SK-N-SH (cell line): ENCODE data around the gene PIK3CA. TPM values are rescaled to one million over a fixed set of nuclear protein-coding genes. Genes with fewer than 3 reads are reported as not detected.

ENCODE experiments used
- CTCF ChIA-PET: fragments of 300-600, 350-600 bp; formaldehyde crosslinking; extraction: SDS; loops from one replicate; lab custom pipeline; 2021; lab: Yijun Ruan, JAX
- POLR2A ChIA-PET: fragments of 350-600 bp; sonication (Branson Sonifier 250); formaldehyde crosslinking; extraction: SDS; loops from one replicate; lab custom pipeline; 2020; ENCODE audit warnings: antibody characterized with exemption, inconsistent platforms; lab: Yijun Ruan, JAX
- DNase-seq: peaks from one replicate; pipeline ENCODE4 v3.0.0; 2012
- H2AFZ ChIP-seq: fragments of 200-600 bp; sonication (generic); 2 replicates; pipeline ENCODE4 v1.8.1; 2016; ENCODE audit warnings: antibody characterized with exemption, mild to moderate bottlenecking, low read depth
- H3F3A ChIP-seq: fragments of 200-600 bp; sonication (generic); replicated peaks from 2 replicates; pipeline ENCODE3; 2016; ENCODE audit warnings: antibody characterized with exemption, mild to moderate bottlenecking; ENCODE audit not compliant: insufficient read depth
- H3K27ac ChIP-seq, 2 experiments: fragments of 200-500 bp in 1 of 2; fragments of 200-600 bp in 1 of 2; sonication (Bioruptor generic) in 1 of 2; sonication (generic), shearing (Covaris generic) in 1 of 2; 2 replicates each; pipeline versions ENCODE4 v1.5.1 to v1.6.1; 2014 to 2016; ENCODE audit warnings: low read depth in 2 of 2, inconsistent platforms in 1 of 2, low read length in 1 of 2, mild to moderate bottlenecking in 1 of 2, mixed read lengths in 1 of 2
- H3K27me3 ChIP-seq: fragments of 200-600 bp; sonication (generic), shearing (Covaris generic); 2 replicates; pipeline ENCODE4 v1.6.1; 2016; ENCODE audit warnings: mixed run types; ENCODE audit not compliant: insufficient read depth
- H3K36me3 ChIP-seq, 2 experiments: fragments of 200-500 bp in 1 of 2; fragments of 200-600 bp in 1 of 2; sonication (Bioruptor generic) in 1 of 2; sonication (generic) in 1 of 2; replicated peaks in 1 of 2; 2 replicates each; pipeline versions ENCODE3 to v1.5.1; 2014 to 2016; ENCODE audit warnings: low read length in 1 of 2, mild to moderate bottlenecking in 1 of 2; ENCODE audit not compliant: insufficient read depth in 2 of 2, control insufficient read depth in 1 of 2
- H3K4me1 ChIP-seq, 2 experiments: fragments of 200-500 bp in 1 of 2; fragments of 200-600 bp in 1 of 2; sonication (Bioruptor generic) in 1 of 2; sonication (generic), shearing (Covaris generic) in 1 of 2; 2 replicates each; pipeline versions ENCODE4 v1.5.1 to v1.6.1; 2014 to 2016; ENCODE audit warnings: low read depth in 1 of 2, low read length in 1 of 2, mixed run types in 1 of 2; ENCODE audit not compliant: insufficient read depth in 2 of 2, control insufficient read depth in 1 of 2
- H3K4me2 ChIP-seq: fragments of 200-600 bp; sonication (generic), shearing (Covaris generic); 2 replicates; pipeline ENCODE4 v1.6.1; 2017; ENCODE audit warnings: mixed run types
- H3K4me3 ChIP-seq, 2 experiments: fragments of 200-500 bp in 1 of 2; fragments of 200-600 bp in 1 of 2; sonication (Bioruptor generic) in 1 of 2; sonication (generic), shearing (Covaris generic) in 1 of 2; 2 replicates each; pipeline versions ENCODE4 v1.5.1 to v1.8.1; 2014 to 2016; ENCODE audit warnings: low read depth in 2 of 2, inconsistent platforms in 1 of 2, low read length in 1 of 2, mild to moderate bottlenecking in 1 of 2, mixed read lengths in 1 of 2, moderate library complexity in 1 of 2
- H3K79me2 ChIP-seq: fragments of 200-600 bp; sonication (generic); 2 replicates; pipeline ENCODE4 v1.8.1; 2017; ENCODE audit warnings: mild to moderate bottlenecking; ENCODE audit not compliant: insufficient read depth
- H3K9ac ChIP-seq: fragments of 200-600 bp; sonication (generic); 2 replicates; pipeline ENCODE4 v1.6.1; 2017; ENCODE audit warnings: mixed run types
- H3K9me2 ChIP-seq: fragments of 200-600 bp; sonication (generic); 2 replicates; pipeline ENCODE4 v1.6.1; 2017; ENCODE audit warnings: mixed run types
- H3K9me3 ChIP-seq: fragments of 200-600 bp; sonication (generic); 2 replicates; pipeline ENCODE4 v1.6.1; 2017; ENCODE audit warnings: mixed run types, mild to moderate bottlenecking, moderate library complexity
- H4K20me1 ChIP-seq: fragments of 200-600 bp; sonication (generic); 2 replicates; pipeline ENCODE4 v1.6.1; 2017; ENCODE audit warnings: mild to moderate bottlenecking, mixed run types; ENCODE audit not compliant: insufficient read depth
- EZH2phosphoT487 ChIP-seq: fragments of 200-600 bp; sonication (generic); IDR thresholded peaks from 2 replicates; pipeline ENCODE4 v1.6.1; 2017; ENCODE audit warnings: low read depth, mixed run types, mild to moderate bottlenecking, antibody characterized with exemption, moderate library complexity, borderline replicate concordance
- FOSL2 ChIP-seq: IDR thresholded peaks from 2 replicates; pipeline ENCODE4 v1.4.0; 2012; ENCODE audit warnings: low read depth, mild to moderate bottlenecking, moderate library complexity, borderline replicate concordance
- FOXJ3 ChIP-seq: sonication (generic); formaldehyde crosslinking; IDR thresholded peaks from 2 replicates; pipeline ENCODE4 v1.5.1; 2020; ENCODE audit warnings: mild to moderate bottlenecking, missing genetic modification reagents
- GABPA ChIP-seq: IDR thresholded peaks from 2 replicates; pipeline ENCODE4 v1.4.0; 2012; ENCODE audit warnings: low read depth, mild to moderate bottlenecking
- GATA2 ChIP-seq: sonication (generic); formaldehyde crosslinking; IDR thresholded peaks from 2 replicates; pipeline ENCODE4 v1.5.0; 2020; ENCODE audit warnings: mild to moderate bottlenecking, missing genetic modification reagents
- MXI1 ChIP-seq: IDR thresholded peaks from 2 replicates; pipeline ENCODE4 v1.6.1; 2012; ENCODE audit warnings: mild to moderate bottlenecking, low read depth, low read length, improper control_type of control experiment
- NRF1 ChIP-seq: IDR thresholded peaks from 2 replicates; pipeline ENCODE4 v1.6.1; 2012; ENCODE audit warnings: low read depth, mild to moderate bottlenecking, low read length
- RFX5 ChIP-seq: IDR thresholded peaks from 2 replicates; pipeline ENCODE4 v1.6.1; 2012; ENCODE audit warnings: mild to moderate bottlenecking, improper control_type of control experiment, low read length
- TEAD4 ChIP-seq: IDR thresholded peaks from 2 replicates; pipeline ENCODE4 v1.4.0; 2012; ENCODE audit warnings: mild to moderate bottlenecking, borderline replicate concordance; ENCODE audit not compliant: insufficient read depth
- YY1 ChIP-seq: IDR thresholded peaks from 2 replicates; pipeline ENCODE4 v1.4.0; 2012; ENCODE audit warnings: low read depth, mild to moderate bottlenecking
- WGBS: methylation state at CpG from one replicate; pipeline ENCODE4 v1.1.6; 2017; ENCODE audit warnings: low lambda C conversion rate; 5-methylcytosine and 5-hydroxymethylcytosine counted together
- polyA plus RNA-seq, 3 experiments: library from polyadenylated mRNA; depleted of rRNA; stranded (reverse); fragments of >200 nt; gene quantifications; 2 replicates each; pipeline ENCODE4 v1.2.3, GENCODE V29; 2012
- TF ChIP-seq, protein P1 (sequence below): IDR thresholded peaks from 2 replicates; pipeline ENCODE4 v1.4.0; 2012; ENCODE audit warnings: low read depth, borderline replicate concordance
- TF ChIP-seq, protein P2 (sequence below): fragments of 200-600 bp; sonication (generic); IDR thresholded peaks from 2 replicates; pipeline ENCODE4 v1.6.1; 2017; ENCODE audit warnings: antibody characterized with exemption, mild to moderate bottlenecking, moderate library complexity

The PIK3CA gene
- polyA plus RNA-seq, 1 of the 3 experiments (the other 2 are of a cell fraction), result 3.2 TPM

DNA sequence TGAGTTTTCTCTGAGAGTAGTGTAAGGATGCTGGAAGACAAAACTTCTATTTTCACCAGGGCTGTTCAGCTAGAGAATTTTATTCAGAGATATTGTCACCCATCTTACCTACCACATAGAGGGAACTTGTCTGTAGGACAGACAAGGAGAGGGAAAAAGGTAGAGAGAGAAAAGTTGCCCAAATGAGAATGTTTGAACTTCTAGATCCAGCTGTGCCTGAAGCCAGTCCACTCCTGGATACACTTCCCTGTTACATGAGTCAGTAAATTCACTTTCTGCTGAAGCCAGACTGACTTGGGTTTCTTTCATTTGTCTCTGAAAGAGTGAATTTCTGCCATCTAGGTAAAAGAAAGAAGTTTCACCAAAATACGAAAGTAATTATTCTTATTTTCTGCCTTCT, 130.0 kb downstream of the PIK3CA start:
- Histone ChIP-seq H3K27ac (no peak overlapping the region), H3K79me2 (no peaks in the 10 kb centered on the region), H3K9me2 (no peaks in the 10 kb centered on the region), H3K4me1 (no peaks in the 10 kb centered on the region), H3K4me3 (no peak overlapping the region), H3F3A (no peaks in the 10 kb centered on the region), H3K36me3 (no peaks in the 10 kb centered on the region), H3K9me3 (no peaks in the 10 kb centered on the region), H3K9ac (no peak overlapping the region), H4K20me1 (no peaks in the 10 kb centered on the region), H3K27me3 (no peaks in the 10 kb centered on the region), H2AFZ (no peak overlapping the region), H3K4me2 (no peak overlapping the region)
- ChIA-PET POLR2A (no interaction called here), CTCF (no interaction called here)
- DNase-seq, result no peak
- TF ChIP-seq EZH2phosphoT487, result no peak
- 96% methylated on average over 1 of the region's 1 CpG for WGBS

DNA sequence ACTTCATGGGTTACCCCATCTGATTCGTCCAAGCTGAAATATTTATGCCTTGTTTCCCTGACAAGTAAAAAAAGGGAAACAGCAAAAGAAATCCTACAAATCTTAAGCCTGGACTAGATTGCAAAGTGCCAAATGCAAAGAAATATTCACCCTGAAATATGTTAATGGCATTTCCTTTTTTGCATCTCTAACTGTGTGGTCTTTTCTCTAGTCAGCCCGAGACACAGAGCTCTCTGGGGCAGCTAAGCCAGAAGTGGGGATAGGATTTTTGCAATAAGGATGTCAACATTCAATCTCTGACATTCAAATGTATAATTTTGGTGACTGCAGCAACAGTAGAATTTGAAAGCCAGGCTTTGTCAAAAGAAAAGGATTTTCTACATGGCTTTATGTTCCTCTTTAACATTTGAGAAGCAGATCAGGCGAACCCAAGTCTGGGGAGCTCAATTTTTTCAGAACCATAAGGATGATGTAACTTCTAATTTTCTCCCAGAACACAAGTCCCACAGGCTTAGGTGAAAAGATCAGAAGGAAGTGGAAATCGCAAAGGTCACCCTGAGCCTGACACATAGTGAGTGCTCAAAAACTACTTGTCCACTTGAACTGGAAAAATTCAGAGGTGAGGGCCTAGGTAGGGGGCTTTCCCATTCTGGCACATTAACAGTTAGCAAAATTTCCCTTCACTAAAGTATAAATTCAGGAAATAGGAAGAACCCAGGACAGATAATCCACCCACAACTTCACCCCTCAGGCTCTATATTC, 131.0 kb downstream of the PIK3CA start:
- H3K4me3 ChIP-seq, result no peak overlapping the region
- ChIA-PET POLR2A (interaction anchor here (0.6 kb wide), 1 partner anchor 703 kb away, joined by 3 read pairs; no protein-coding TSS in a partner anchor), CTCF (interaction anchor here (0.6 kb wide), 1 partner anchor 72 kb away, joined by 3 read pairs; no protein-coding TSS in a partner anchor)
- no peak for TF ChIP-seq FOSL2
- TF ChIP-seq, protein P1, sequence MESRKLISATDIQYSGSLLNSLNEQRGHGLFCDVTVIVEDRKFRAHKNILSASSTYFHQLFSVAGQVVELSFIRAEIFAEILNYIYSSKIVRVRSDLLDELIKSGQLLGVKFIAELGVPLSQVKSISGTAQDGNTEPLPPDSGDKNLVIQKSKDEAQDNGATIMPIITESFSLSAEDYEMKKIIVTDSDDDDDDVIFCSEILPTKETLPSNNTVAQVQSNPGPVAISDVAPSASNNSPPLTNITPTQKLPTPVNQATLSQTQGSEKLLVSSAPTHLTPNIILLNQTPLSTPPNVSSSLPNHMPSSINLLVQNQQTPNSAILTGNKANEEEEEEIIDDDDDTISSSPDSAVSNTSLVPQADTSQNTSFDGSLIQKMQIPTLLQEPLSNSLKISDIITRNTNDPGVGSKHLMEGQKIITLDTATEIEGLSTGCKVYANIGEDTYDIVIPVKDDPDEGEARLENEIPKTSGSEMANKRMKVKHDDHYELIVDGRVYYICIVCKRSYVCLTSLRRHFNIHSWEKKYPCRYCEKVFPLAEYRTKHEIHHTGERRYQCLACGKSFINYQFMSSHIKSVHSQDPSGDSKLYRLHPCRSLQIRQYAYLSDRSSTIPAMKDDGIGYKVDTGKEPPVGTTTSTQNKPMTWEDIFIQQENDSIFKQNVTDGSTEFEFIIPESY, result no peak
- no peak for TF ChIP-seq GATA2 (CRISPR knock-in tag)
- no peak for TF ChIP-seq NRF1
- no peak for TF ChIP-seq TEAD4
- no peaks in the 10 kb centered on the region for H3K79me2 ChIP-seq
- H3K36me3 ChIP-seq, result no peaks in the 10 kb centered on the region
- H2AFZ ChIP-seq, result no peak overlapping the region
- H3K9me3 ChIP-seq, result no peaks in the 10 kb centered on the region; the same call in 1 of the 2 replicates
- no peaks in the 10 kb centered on the region for H3K9me2 ChIP-seq
- H3K4me2 ChIP-seq, result no peak overlapping the region
- no peaks in the 10 kb centered on the region for H4K20me1 ChIP-seq
- H3K27ac ChIP-seq, result no peak overlapping the region
- 61% methylated on average over 4 of the region's 4 CpGs for WGBS
- no peaks in the 10 kb centered on the region for H3K27me3 ChIP-seq
- H3F3A ChIP-seq, result no peaks in the 10 kb centered on the region
- no peak for DNase-seq
- no peaks in the 10 kb centered on the region for H3K4me1 ChIP-seq
- no peak overlapping the region for H3K9ac ChIP-seq

DNA sequence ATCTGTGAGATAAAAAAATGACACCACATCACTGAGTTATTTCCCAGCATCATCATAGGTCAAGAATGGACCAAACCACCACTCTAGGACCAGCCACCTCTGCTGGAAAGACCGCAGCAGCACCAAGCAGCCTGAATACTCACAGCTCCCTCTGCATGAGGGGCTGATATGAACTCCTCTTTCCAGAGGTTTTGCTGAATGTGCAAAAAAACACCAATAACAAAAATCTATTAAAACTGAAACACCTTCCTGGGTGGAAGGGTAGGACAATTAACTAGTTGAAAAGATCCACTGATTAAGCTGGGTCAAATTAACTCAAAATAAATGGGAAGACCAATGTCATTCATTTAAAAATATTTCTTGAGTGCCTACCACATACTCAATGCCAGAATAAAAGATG, 131.7 kb downstream of the PIK3CA start:
- 38% methylated on average over 1 of the region's 1 CpG for WGBS
- H3K36me3 ChIP-seq, result no peaks in the 10 kb centered on the region
- H2AFZ ChIP-seq, result no peak overlapping the region
- no peak overlapping the region for H3K4me2 ChIP-seq
- TF ChIP-seq FOXJ3 (no peak), GATA2 (CRISPR knock-in tag) (no peak), TEAD4 (no peak), EZH2phosphoT487 (no peak), YY1 (no peak), GABPA (no peak), RFX5 (no peak), MXI1 (no peak)
- TF ChIP-seq, protein P1, result no peak
- TF ChIP-seq, protein P2, sequence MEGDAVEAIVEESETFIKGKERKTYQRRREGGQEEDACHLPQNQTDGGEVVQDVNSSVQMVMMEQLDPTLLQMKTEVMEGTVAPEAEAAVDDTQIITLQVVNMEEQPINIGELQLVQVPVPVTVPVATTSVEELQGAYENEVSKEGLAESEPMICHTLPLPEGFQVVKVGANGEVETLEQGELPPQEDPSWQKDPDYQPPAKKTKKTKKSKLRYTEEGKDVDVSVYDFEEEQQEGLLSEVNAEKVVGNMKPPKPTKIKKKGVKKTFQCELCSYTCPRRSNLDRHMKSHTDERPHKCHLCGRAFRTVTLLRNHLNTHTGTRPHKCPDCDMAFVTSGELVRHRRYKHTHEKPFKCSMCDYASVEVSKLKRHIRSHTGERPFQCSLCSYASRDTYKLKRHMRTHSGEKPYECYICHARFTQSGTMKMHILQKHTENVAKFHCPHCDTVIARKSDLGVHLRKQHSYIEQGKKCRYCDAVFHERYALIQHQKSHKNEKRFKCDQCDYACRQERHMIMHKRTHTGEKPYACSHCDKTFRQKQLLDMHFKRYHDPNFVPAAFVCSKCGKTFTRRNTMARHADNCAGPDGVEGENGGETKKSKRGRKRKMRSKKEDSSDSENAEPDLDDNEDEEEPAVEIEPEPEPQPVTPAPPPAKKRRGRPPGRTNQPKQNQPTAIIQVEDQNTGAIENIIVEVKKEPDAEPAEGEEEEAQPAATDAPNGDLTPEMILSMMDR, result no peak
- no peak overlapping the region for H3K4me3 ChIP-seq
- no peaks in the 10 kb centered on the region; the same call in 1 of the 2 replicates for H3K9me3 ChIP-seq
- H3K79me2 ChIP-seq, result no peaks in the 10 kb centered on the region
- no peaks in the 10 kb centered on the region for H3F3A ChIP-seq
- H3K27ac ChIP-seq, result no peak overlapping the region
- CTCF ChIA-PET, result interaction anchor here (0.6 kb wide), 1 partner anchor 72 kb away, joined by 3 read pairs; no protein-coding TSS in a partner anchor
- no peak overlapping the region for H3K9ac ChIP-seq
- H4K20me1 ChIP-seq, result no peaks in the 10 kb centered on the region
- POLR2A ChIA-PET, result no interaction called here
- no peaks in the 10 kb centered on the region for H3K9me2 ChIP-seq
- no peaks in the 10 kb centered on the region for H3K27me3 ChIP-seq
- no peak for DNase-seq
- H3K4me1 ChIP-seq, result no peaks in the 10 kb centered on the region
